ENCODE data around the gene FN3K.
A peak's percentile ranks its signal among the peaks of the same experiment; 100 is the strongest.

The FN3K gene

DNA sequence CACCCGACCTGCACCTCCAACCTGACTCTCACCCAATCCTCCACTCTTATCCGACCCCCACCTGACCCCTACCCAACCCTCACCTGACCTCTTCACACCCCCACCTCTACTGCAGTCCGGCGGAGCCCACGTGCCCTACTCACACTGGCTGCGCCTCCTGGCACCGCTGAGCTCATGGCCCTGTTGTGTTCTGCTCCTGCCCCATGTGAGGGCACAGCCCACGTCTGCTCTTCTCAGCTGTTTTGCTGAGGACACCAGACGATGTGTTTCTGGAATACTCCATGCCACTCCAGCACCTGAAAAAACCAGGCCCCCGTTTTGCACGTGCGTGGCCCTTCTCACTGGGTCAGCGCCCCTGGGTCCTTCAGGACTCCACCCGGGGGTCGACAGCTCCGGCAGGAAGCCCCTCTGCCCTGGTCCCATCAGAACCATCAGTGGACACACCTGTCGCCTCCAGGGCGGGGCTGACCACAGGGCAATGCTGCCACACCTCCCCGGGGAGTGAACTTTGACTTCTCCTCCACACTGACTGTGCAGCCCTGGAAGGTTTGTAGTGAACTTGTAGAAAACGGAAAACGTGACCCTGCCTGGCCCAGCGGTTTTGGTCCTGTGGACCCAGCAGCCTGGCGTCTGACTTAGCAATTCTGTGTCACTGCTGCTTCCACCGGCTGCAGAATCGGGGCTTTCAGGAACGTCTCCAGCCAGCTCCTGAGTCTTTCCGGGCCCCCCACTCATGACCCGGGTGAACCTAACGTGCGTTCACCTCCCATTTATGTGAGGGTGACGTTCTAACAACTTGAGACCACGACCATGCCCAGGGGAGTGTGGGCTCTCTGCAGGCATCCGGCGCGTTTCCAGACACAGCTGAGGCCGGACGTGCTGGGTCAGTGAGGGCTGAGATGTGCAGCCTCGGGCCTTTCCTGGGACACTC is 31.2 kb upstream of the FN3K start:
- DNase-seq = no peak

DNA sequence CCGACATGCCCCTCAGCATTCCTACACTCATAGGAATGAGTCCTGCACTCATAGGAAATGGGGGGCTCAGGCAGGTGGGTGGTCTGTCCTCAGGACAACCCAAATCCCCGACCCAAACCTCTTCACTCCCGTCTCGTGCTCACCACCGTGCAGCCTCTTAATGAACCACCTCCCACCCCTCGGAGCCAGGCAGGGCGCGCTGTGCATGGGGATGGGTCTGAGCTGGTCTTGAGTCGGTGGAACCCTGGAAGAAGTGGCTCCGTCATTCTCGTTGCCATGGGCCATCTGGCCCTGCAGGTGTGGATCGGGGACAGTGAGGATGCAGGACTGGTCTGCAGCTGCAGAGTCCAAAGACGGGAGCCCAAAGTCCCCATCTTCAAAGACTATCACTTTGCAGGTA is 30.5 kb upstream of the FN3K start:
- no peak for DNase-seq

DNA sequence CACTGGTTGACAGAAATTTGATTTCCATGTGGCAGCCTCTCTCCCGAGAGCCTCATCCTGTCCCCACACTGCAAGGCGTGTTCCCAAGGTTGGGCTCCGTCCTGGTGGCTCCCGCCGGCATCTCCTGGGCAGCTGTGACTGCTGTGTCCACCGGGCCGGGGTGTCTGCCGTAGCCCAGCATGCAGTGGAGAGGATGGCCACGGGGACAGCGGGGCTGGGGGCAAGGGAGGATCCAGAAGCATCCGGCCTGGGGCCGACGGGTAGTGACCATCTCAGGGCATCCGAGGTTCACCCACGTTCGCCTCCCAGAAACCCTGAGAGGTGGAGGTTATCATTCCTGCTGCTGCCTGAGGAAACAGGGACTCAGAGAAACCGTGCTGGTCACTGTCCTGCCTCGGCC is 29.7 kb upstream of the FN3K start:
- DNase-seq = no peak

DNA sequence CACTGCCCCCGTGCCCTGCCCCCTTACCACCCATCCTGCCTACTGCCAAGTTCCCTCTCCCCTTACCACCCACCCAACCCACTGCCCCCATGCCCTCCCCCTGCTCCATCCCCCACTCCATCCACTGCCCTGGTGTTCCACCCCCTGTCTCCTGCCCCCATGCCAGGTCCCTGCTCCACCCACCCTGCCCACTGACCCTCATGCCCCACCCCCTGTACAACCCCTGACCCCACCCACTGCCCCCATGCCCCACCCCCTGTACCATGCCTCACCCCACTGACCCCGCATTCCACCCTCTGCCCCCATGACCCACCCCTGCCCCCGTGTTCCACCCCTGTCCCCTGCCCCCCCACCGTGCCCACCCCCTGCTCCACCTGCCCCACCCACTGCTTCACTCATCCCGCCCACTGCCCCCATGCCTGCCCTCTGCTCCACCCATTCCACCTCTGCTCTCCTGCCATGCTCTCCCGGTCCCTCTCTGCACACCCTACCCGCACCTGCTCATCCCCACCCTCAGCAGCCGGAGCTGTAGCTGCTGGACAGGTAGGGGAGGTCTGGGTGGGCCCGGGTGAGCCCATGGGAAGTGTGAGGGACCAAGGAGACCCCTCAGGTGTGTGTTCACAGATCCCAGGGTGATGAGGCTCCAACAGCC is 26.3 kb upstream of the FN3K start:
- no peak for DNase-seq

DNA sequence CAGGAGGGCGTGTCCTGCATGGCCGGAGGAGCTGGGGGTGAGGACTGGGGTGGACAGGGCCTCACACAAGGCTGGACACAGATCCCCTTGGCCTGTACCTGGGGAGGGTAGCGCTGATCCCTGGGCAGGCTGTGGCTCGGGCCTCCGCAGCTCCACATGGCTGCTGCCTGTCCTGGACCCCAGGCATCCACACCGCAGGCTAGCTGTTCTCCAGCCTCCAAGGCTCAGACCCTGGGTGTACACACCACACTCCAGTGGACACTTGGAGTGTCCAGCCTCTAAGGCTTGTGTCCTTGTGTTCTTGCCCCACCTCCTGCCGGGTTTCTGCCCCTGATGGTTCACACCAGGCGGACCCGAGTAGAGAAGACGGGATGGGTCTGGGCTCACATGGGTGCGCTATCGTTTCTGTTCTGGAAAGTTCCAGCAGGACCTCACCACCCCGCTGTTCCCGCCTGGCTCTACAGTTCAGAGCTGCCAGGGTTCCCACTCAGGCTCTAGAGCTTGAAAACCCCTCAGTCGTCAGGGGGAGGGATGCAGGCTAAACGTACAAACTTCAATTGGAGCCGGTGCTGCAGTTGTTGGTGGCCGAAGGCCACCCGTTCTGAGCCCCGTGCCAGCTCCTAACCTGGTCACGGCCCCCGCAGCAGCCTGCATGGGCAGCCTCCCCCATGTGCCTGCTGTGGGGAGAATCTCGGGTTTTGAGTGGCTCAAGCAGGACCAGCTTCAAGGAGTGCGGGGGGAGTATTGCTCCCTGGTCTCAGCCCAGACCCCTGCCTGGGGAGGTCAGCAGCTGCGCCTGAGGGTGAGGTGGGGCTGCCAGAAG is 25.5 kb upstream of the FN3K start:
- no peak for DNase-seq

DNA sequence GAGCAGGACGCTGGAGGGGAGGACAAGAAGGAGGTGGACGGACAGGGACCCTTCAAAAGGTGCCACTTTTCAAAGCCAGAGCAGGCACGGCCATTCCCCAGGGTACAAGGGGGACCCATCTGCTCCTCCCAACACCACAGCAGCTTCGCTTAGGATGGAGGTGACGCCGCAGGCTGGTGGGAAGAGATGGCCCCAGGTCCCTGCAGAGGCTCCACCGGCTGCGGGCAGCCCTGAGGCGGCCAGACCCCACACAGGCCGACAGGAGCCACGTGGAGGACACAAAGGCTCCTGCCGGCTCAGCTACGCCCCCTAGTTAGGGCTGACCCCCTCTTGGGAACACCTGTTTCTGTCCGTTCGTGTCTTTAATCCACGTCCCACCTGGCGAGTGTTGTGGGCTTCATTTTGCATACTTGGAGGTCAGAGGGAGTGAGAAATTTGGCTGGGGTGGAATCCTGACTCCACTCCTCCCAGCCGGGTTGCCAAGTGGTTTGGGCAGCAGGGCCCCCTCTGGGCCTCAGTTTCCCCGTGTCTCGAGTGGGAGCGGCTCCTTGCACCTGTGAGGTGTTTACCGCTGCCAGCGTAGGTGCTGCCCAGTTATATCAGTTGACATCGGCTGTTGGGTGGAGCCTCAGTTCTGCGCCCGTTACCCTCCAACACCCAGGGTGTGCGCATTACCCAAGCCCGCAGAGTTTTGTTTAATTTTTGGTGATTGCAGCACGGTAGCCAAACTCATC is 24.7 kb upstream of the FN3K start:
- DNase-seq = no peak

DNA sequence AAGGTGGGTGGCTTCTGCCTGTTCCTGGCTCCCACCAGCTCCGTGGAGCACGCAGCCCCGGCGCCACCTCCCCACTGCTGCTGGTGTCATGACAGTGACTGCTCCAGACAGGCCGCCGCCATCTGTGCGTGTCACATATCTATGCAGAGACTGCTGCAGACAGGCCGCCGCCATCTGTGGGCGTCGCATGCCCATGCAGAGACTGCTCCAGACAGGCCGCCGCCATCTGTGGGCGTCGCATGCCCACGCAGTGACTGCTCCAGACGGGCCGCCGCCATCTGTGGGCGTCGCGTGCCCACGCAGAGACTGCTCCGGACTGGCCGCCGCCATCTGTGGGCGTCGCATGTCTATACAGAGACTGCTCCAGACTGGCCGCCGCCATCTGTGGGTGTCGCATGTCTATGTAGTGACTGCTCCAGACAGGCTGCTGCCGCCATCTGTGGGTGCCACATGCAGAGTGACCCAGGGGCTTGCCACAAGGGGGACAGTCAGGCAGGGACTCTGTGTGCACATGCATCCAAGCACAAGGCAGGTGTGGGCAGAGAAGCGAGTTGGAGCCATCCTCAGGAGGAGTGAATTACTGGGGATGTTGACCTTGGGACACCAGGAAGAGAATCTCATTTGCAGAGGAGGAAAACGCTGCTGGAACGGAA is 22.2 kb upstream of the FN3K start:
- no peak for DNase-seq

DNA sequence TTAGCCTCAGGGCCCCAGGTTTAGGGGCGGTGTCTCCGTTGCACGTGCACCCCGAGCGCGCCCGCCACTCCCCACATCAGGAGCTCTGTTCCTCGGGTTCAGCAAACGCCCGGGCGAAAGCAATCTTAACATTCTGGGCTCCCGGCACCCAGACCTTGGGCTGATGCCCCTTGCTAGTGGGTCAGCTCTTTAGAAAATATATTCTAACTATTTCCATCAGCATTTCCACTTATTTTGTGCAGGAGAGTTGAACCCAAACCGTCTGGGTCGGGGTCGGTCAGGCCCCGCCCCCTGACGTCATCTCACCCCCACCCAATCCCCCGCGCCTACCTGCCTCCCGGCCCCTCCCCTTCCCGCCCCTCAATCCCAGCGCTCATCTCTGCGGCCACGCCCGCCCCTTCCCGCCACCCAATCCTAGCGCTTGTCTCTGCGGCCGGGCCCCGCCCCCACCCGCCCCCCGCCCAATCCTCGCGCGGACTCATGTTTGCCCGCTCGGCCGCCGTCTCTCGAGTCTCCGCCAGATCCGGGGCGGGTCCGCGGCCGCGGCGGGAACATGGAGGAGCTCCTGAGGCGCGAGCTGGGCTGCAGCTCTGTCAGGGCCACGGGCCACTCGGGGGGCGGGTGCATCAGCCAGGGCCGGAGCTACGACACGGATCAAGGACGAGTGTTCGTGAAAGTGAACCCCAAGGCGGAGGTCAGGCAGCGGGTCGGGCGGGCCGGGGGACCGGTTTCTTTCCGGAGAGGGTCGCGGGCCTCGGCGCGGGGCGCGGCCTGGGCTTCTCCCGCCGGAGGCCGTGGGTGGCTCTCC is 19.0 kb upstream of the FN3K start, which contains the start of gene FN3KRP:
TSS of gene FN3KRP (plus strand) at position 504 of the 808 bp plus-strand sequence. CDS start at position 554, 50 bp downstream.
- DNase-seq = peak; percentile 50

DNA sequence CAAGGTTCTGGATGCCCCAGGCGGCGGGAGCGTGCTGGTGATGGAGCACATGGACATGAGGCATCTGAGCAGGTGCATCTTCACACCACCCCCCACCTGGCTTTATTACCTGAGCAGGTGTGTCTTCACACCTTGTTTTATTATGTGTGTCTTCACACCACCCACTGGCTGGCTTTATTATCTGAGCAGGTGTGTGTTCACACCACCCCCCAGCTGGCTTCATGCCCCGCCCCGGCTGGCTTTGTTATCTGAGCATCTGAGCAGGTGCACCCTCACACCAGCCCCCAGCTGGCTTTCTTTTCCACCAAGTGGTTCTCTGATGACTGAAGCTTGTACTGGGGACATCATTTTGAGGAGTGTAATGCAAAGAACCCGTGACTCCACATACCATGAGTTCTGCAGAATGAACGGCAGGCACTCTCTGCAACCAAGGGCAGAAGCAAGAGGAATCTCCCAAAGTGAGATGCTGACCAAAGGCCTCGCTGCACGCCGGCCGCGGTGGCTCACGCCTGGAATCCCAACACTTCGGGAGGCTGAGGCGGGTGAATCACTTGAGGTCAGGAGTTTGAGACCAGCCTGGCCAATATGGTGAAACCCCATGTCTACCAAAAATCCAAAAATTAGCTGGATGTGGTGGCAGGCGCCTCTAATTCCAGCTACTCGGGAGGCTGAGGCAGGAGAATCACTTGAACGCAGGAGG is 16.3 kb upstream of the FN3K start:
- no peak for DNase-seq

DNA sequence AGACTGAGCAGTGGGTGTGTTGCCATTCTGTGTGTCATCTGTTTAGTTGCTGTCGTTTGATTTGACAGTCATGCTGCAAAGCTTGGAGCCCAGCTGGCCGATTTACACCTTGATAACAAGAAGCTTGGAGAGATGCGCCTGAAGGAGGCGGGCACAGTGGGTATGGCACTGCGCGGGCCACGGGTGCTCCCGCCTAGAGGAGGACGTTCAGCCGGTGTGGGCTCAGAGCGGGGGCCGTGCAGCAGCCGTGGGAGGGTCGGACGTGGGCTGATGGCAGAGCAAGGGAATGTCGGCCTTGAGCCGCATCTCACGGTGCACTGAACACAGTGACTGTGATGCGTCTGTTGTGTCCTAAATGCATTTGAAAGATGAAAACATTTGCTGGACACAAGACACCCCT is 15.2 kb upstream of the FN3K start:
- no peak for DNase-seq

DNA sequence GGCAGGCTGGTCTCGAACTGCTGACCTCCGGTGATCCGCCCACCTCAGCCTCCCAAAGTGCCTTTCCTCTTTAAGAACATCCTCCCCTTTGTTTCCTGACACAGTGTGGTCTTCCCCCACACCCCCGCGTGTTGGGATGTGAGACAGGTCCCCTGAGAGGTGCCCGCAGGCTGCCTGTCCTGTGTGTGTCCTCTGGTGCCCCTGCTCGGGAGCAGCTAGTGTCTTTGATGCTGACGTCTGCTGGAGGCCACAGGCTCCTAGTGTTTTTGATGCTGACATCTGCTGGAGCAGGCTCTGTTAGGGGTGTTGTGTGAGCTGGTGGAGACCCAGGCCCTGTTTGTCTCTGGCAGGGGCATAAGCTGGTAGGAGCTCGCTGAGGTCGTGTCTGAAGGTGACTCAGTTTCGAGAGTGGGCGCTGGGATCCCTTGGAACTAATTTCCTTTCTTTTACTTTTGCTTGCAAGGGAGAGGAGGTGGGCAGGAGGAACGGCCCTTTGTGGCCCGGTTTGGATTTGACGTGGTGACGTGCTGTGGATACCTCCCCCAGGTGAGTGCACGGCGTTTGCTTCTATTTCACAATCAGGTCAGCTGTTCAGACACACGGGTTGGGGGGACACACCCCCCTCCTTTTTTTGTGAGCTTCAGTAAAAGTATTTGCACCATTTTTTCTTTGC is 12.9 kb upstream of the FN3K start:
- DNase-seq = no peak

DNA sequence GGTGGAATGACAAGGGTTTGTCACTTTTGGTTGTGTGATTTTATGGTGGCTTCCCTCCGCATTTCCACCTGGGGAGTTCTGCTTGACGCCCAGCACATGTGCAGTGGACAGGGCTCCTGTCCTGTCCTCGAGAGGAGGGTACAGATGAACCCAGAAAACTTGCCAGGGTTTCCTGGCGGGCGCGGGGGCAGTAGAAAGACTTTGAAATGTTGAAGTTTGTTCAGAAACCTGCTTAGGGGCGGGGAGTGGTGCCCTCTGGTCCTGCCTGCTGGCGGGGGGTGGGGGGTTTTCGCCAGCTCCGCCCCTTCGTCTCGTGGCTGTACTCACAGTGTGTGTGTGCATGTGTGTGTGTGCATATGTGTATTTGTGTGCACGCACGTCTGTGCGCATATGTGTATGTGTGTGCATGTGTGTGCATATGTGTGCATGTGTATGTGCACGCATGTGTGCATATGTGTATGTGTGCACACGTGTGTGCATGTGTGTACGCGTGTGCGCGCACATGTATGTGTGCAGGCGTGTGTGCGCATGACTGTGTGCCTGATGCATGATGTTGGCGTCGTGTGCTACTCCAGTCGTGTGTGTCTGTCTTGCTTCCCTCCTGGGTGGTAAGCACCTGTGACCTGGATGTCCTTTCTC is 12.1 kb upstream of the FN3K start:
- DNase-seq = no peak

DNA sequence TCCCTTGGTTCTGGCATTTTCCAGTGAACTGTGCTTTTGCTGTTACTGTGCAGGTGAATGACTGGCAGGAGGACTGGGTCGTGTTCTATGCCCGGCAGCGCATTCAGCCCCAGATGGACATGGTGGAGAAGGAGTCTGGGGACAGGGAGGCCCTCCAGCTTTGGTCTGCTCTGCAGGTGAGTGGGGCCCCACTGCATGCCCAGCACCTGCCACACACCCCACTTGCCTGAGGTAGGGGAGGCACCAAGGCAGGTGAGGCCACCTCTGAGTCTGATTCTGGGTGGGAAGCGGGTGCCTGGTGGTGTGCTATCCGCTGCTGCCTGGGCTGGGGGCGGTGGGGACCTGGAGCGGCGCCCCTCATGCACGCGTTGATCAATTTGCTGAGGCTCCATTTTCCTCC is 9.0 kb upstream of the FN3K start:
- DNase-seq = no peak

DNA sequence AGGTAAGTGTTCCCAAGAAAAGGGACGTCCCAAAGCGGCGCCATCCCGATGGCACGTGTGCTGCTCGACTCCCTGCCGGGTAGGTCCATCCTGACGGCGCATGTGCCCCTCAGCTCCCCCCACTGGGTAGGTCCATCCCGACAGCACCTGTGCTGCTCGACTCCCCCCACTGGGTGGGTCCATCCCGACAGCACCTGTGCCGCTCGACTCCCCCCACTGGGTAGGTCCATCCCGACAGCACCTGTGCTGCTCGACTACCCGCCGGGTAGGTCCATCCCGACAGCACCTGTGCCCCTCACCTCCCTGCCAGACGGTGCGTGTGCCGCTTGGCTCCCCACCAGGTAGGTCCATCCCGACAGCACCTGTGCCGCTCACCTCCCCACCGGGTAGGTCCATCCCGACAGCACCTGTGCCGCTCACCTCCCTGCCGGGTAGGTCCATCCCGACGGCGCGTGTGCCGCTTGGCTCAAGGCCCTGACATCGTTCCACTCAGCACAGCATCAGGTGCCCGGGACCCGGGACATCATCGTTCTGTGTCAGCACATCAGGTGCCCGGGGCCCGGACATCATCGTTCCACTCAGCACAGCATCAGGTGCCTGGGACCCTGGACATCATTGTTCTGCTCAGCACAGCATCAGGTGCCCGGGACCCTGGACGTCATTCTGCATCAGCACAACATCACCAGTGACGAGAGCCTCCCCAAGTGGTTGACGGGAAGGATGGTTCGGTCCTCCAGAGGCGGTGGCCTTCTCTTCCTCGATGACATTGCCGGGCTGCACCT is 5.7 kb upstream of the FN3K start:
- DNase-seq = no peak

DNA sequence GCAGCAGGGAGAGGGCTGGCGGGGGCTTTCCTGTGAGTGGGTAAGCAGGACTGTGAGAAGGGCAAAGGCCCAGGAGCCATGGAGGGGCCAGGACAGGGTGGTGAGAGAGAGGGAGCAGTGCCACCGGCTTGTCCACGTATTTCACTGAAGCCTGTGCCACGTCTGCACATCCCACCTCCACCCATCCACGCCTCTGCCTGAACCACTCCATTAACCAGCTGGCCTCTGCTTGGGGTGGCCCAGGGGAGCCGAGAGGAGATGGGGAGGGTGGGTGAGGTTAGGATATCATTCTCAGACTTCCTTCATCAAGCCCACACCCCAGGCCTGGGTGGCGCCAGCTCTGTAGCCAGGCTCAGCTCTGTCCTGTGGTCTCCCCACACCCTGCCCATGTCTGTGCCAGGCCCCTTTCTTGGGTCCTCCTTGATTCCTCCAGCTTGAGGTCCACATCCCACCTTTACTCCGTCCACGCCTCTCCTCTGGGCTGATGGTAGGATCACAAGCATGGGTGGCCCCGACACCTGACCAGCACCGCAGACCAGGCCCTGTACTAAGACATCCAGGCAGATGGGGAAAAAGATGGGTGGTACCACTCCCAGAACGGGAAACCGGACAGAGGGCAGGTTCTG is 3.2 kb upstream of the FN3K start:
- no peak for DNase-seq

DNA sequence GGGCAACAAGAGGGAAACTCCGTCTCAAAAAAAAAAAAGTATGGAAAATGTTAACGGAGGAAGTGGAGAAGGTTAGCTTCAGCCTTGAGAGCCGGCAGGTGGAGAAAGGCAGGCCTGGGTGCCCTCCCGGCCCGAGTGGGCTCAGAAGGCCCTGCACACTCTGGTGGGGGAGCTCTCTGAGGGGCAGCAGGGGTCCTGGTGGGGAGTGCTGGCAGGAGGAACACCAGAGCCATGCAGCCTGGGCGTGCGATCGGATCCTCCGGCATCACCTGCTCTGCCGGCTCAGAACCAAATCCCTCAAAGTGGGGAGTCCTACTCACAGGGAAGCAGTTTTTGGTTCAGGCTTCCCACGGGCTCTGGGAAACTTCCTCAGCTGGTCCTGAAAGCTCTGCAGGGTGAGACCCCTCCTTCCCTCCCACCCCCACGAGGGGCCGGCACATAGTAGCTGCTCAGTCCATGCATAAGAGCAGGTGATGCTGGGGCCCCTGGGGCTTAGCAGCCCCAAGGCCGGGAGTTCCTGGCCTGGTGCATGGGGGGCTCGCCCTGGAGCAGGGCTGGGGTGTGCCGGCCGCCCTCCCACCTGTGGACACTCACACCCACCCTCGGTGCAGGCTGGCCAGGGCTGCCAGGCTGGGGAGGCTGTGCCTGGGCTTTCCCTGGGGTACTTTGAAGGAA is 1.2 kb downstream of the FN3K start:
- no peak for DNase-seq
